ENCODE data around the gene OVCH2.
A peak's percentile ranks its signal among the peaks of the same experiment; 100 is the strongest.
"Not testable (repeated sequence)": the region's sequence is repeated elsewhere in the genome, so short reads cannot be mapped to it uniquely, and the experiment has no call there.

The OVCH2 gene

GRCh38 chr11:7706377-7706776, at the start of gene OVCH2:
Gene OVCH2, minus strand, starts transcription at chr11:7706477. Its CDS starts 83 bp downstream, at chr11:7706394.
- DNase-seq = no peak

- no peak for DNase-seq
Observed at GRCh38 chr11:7749456-7749855, 43.2 kb upstream of the OVCH2 start.

- DNase-seq = not testable (repeated sequence)
Observed at GRCh38 chr11:7734767-7735166, 28.5 kb upstream of the OVCH2 start.

GRCh38 chr11:7714786-7715185, 8.5 kb upstream of the OVCH2 start:
- no peak for DNase-seq

- no peak for DNase-seq
Observed at GRCh38 chr11:7703740-7704139, 2.5 kb downstream of the OVCH2 start.

GRCh38 chr11:7696424-7696823, 9.9 kb downstream of the OVCH2 start:
- no peak for DNase-seq

- no peak for DNase-seq
Observed at GRCh38 chr11:7694235-7694634, 12.0 kb downstream of the OVCH2 start.

GRCh38 chr11:7692426-7692825, 13.9 kb downstream of the OVCH2 start:
- no peak for DNase-seq

GRCh38 chr11:7691759-7692350, 14.4 kb downstream of the OVCH2 start:
- DNase-seq = no peak

GRCh38 chr11:7690648-7691047, 15.6 kb downstream of the OVCH2 start:
- DNase-seq = no peak

- no peak for DNase-seq
Observed at GRCh38 chr11:7689239-7689638, 17.0 kb downstream of the OVCH2 start.

GRCh38 chr11:7688238-7688826, 17.9 kb downstream of the OVCH2 start:
- peak; percentile 6 for DNase-seq

GRCh38 chr11:7687386-7687785, 18.9 kb downstream of the OVCH2 start:
- no peak for DNase-seq

GRCh38 chr11:7686761-7687160, 19.5 kb downstream of the OVCH2 start:
- DNase-seq = no peak

- no peak for DNase-seq
Observed at GRCh38 chr11:7683571-7683970, 22.7 kb downstream of the OVCH2 start.

GRCh38 chr11:7677796-7678201, 28.5 kb downstream of the OVCH2 start:
- no peak for DNase-seq

GRCh38 chr11:7677071-7677470, 29.2 kb downstream of the OVCH2 start:
- no peak for DNase-seq

GRCh38 chr11:7675631-7676030, 30.6 kb downstream of the OVCH2 start:
- no peak for DNase-seq

- DNase-seq = no peak
Observed at GRCh38 chr11:7673724-7674434, 32.4 kb downstream of the OVCH2 start.

- no peak for DNase-seq
Observed at GRCh38 chr11:7672960-7673723, 33.1 kb downstream of the OVCH2 start, which contains the start of gene CYB5R2. Gene CYB5R2, minus strand, starts transcription at chr11:7673500. Its CDS starts 675 bp downstream, at chr11:7672825.

GRCh38 chr11:7672276-7672959, 33.9 kb downstream of the OVCH2 start:
- DNase-seq = no peak

GRCh38 chr11:7671347-7672215, 34.7 kb downstream of the OVCH2 start:
- DNase-seq = no peak

All from hematopoietic multipotent progenitor cell treated with erythropoietin and hydrocortisone succinate and interleukin-3 and kit ligand, for 8 days (in vitro differentiated cells).